K562 (cell line): ENCODE results near the gene SPEM2.

Source experiments
- CBX3 ChIP-seq, 2 experiments: IDR thresholded peaks; 1 replicate in 1 of 2; 2 replicates in 1 of 2; pipeline ENCODE4 v1.6.1; 2012; ENCODE audit warnings: inconsistent platforms in 2 of 2, low read length in 2 of 2, borderline replicate concordance in 1 of 2, control low read depth in 1 of 2
- CREM ChIP-seq: IDR thresholded peaks from 2 replicates; pipeline ENCODE4 v1.6.1; 2014; ENCODE audit warnings: antibody characterized with exemption, low read depth
- FOXM1 ChIP-seq, 2 experiments: fragments of 450-650 bp in 1 of 2; sonication (generic) in 1 of 2; formaldehyde crosslinking in 1 of 2; IDR thresholded peaks; 2 replicates each; pipeline versions ENCODE4 v1.6.1 to v1.9.0; 2017 to 2022; ENCODE audit warnings: low read depth in 2 of 2, mild to moderate bottlenecking in 2 of 2, missing genetic modification reagents in 1 of 2, moderate library complexity in 1 of 2
- SIRT6 ChIP-seq: IDR thresholded peaks from one replicate; pipeline ENCODE4 v1.6.1; 2012; ENCODE audit warnings: low read depth, mild to moderate bottlenecking, control low read depth, inconsistent platforms, low read length, moderate library complexity
- TAF1 ChIP-seq: IDR thresholded peaks from 2 replicates; pipeline ENCODE4 v1.6.1; 2011; ENCODE audit warnings: mild to moderate bottlenecking, low read length, moderate library complexity; ENCODE audit not compliant: insufficient read depth, control insufficient read depth, severe bottlenecking; ENCODE audit errors: extremely low read depth
- YBX1 ChIP-seq: fragments of 450-650 bp; IDR thresholded peaks from 2 replicates; pipeline ENCODE4 v1.7.1; 2016; ENCODE audit warnings: mild to moderate bottlenecking
- ZBTB26 ChIP-seq: fragments of 450-650 bp; formaldehyde crosslinking; IDR thresholded peaks from 2 replicates; pipeline ENCODE4 v1.4.0; 2022; ENCODE audit warnings: missing genetic modification characterization
- ZFP91 ChIP-seq: sonication (generic); formaldehyde crosslinking; IDR thresholded peaks from 2 replicates; pipeline ENCODE4 v1.8.0; 2022; ENCODE audit warnings: mild to moderate bottlenecking, missing genetic modification reagents

GRCh38 chr17:7415784-7416183 is 9.6 kb upstream of the SPEM2 start:
- no peak for TF ChIP-seq ZBTB26 (CRISPR knock-in tag)
- no peak for TF ChIP-seq CBX3 (IDR thresholded peaks at IDR 0.05; ENCODE audit: borderline replicate concordance in 1 of 2, low read length in 2 of 2)
- TF ChIP-seq CREM = no peak
- TF ChIP-seq TAF1 = no peak
- TF ChIP-seq SIRT6 = no peak
- no peak for TF ChIP-seq YBX1
- TF ChIP-seq FOXM1 (IDR thresholded peaks at IDR 0.05; ENCODE audit: low read depth) = no peak
- TF ChIP-seq FOXM1 (CRISPR knock-in tag; IDR thresholded peaks at IDR 0.05; ENCODE audit: low read depth) = no peak
- no peak for TF ChIP-seq ZFP91
